HS-27A (cell line): ENCODE data around the gene SH3RF3.

Experiments used
- DNase-seq: peaks from one replicate; pipeline ENCODE4 v3.0.0-alpha.2; 2012; ENCODE audit warnings: low read depth, missing footprints

The SH3RF3 gene

DNA sequence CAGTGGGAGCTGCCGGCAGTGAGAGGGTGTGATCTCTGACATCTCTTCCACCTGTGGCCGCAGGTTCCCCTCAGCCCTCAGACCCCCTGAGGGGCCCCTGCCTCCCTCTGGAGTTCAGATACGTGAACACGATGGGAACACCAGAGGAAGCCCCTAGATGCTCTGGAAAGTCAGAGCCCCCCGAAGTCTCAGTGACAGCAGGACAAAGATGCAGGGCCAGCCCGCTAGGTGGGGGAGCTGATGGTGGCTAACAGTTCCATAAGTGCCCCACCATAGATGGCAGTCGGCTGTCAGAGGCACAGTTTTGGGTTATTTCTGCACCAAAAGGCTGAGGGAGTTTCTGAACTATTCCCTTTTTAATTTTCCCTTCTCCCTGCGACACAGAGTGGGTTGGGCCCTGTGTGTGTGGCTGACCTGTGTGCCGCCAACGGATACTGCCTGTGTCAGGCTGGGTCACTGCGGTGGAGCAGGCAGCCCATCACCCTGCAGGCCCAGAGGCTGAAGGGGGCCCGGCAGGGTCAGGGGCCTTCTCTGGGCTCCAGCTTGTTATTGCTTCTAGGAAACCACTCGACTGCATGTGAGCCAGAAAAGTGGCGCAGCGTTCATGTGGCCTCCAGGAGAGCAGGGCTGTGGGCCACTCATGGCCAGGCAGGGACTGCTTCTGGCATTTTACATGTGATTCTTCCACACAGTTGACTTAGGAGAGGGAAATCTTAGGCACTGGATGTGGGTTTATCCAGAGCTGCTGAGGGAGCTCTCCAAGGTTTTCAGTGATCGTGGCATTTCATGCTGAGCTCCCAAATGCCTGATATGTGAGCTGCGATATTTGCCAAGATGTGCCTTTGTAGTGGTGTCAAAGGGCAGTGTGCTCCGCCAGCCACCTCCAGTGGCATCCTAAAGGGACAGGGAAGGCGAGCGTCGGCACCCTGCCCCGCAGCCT, 225.1 kb downstream of the SH3RF3 start:
- no peak for DNase-seq

DNA sequence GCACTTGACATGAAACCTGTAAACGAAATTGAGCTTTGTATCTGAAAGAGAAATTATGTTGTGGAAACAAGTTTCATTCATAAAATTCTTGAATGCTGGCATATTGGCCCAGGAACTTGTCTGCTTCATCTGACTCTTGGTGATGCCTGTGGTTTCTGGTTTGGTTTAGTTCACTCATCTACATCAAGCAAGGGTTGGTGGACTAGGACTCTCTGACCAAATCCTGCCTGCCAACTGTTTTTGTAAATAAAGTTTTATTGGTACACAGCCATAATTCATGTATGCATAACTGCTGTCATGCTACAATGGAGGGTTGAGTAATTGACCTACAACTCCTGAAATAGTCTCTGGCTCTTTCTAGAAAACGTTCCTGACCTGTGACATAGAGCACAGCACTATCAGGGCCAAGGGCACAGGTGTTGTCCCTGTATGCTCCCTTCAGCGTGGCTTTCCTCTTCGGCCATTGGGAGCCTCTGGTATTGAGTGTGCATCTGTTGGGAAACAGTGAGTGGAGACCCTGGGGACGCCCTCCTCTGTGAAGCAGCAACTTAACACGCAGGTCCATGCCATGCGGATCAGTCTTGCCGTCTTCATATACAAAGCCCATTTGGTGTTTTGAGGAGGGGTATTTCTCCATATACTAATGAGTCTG, 226.3 kb downstream of the SH3RF3 start:
- no peak for DNase-seq

DNA sequence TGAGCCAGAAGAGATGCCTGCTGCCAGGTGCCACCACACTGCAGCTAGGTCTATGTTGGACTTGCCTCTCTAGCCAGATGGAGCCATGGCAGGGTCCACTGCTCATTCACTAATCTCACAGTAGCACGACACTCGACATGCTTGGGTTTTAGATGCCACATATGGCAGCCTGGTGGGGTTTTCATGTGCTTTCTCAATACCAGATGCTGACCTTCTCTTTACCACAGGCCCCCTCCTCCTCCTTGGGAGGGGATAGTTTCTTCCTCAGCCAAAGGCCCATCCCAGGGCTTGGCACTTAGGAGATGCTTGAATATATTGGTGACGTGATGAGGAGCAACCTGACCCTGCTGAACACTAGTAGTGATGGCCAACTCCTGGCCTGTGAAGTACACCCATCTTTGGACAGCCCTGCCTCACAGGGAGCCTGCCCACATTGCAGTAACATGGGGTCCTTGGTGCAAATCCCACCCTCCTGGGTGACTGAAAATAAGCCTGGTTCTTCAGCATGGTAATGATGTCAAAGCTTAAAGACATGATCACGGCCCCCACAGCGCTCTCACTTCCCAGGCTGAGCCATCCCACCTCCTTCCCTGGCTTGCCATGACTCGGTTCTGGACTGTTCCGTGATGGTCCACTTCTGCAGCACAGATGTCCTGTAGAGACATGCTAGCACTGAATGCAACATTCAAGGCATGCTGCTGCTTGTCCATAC, 227.5 kb downstream of the SH3RF3 start:
- DNase-seq: no peak

DNA sequence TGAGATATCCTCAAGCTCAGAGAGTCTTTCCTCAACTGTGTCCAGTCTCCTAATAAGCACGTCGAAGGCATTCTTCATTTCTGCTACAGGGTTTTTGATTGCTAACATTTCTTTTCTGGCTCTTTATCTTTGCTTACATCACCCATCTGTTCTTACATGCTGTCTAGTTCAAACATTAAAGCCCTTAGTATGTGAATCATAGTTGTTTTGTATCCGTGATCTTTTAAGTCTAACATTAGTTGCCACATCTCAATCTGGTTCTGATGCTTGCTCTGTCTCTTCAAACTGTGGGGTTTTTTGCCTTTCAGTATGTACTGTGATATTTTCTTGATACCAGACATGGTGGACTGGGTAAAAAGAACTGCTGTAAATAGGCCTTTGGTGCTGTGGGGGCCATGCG, 235.2 kb downstream of the SH3RF3 start:
- DNase-seq: no peak

DNA sequence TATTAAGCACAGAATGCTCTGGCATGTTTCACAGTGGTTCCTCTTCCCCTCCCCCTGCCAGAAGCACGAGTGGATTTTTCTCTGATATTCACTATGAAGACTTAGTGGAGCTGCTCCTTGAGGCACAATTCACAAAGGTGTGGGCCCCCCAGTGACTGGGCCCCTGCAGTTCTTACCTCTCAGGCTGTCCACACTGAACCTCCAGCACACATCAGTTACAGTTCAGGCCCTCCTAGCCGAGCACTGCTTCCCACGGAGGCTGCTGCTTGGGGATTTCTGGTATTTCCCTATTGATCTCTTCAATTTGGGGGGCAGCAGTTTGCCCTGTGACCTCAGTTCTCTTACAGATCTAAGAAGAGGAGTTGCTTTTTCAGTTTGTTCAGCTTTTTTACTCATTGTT, 236.1 kb downstream of the SH3RF3 start:
- no peak for DNase-seq

DNA sequence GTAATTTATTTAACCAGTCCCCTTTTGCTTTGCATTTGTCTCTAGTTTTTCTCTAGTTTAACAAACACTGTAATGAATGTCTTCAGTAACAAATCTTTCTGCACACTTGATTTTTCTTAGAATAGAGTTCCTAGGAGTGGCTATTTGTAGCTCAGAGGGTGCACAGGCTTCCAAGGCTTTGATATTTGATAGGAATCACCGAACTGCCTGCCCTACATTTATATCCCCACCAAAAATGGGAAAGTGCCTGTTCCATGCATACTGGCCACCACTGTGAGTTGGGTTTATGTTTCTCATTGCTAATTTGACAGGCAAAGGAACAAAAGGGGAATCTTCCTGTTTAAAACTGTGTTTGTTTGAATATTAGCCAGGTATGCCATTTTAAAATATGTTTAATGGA, 238.7 kb downstream of the SH3RF3 start:
- no peak for DNase-seq

DNA sequence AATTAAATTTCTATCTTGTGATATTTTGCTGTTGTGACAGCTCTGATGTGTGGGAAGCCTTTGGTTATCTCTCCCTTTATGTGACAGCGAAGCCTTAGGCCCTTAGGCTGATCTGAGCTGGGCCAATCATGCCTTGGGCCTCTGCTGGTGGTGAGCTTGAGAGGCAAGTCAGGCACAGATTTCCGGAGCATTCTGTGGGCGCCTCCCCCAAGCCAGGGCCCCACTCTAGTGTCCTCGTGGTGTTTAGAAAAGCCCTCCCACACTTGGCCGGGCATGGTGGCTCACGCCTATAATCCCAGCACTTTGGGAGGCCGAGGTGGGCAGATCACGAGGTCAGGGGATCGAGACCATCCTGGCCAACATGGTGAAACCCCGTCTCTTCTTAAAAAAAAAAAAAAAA, 239.8 kb downstream of the SH3RF3 start:
- no peak for DNase-seq

DNA sequence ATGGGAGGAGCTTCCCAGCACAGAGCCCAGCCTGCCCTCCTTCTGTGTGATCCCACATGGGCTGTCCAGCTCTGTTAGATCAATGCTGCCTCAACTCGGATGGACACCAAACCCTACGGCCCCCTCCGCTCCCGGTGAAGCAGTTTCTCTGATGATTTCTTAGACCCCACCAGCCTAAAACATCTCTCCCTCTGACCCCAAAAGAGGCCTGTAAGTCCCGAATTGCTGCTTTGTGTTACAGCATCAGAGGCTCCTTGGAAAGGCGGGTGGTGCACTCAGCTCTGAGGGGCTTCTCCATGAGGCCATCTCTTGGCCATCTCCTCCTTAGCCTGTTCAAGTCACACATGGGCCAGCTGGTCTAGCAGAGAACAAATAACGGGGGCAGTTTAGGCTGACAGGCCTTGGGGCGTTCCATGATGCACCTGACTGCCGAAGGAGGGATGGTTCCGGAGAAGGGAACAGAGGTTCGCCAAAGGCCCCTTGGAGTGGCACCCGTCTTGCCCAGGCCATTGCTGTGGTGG, 240.7 kb downstream of the SH3RF3 start:
- no peak for DNase-seq

DNA sequence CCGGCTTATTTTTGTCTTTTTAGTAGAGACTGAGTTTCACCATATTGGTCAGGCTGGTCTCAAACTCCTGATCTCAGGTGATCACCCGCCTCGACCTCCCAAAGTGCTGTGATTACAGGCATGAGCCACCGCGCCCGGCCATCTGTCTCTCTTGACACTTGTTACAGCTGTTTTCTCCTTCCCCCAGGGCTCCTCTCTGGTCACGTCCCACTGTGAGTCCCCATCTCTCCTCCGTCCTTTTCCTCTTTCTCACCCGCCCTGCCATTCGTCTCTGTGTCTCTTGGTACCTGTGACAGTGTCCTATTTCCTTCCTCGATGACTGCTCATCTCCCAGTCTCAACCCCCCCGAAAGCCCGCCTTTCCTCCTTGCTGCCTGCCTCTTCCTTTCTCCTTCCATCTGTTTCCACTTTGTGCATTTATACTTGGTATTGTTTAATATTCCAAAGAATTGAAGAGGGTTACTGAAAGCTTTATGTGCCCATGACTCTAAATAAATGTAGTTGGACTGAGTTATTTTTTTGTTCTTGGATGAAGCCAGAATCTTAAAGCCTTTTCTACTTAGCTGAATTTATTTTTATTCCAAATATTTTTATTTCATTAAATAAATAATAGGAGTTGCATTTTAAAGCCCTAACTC, 241.5 kb downstream of the SH3RF3 start:
- DNase-seq: no peak

DNA sequence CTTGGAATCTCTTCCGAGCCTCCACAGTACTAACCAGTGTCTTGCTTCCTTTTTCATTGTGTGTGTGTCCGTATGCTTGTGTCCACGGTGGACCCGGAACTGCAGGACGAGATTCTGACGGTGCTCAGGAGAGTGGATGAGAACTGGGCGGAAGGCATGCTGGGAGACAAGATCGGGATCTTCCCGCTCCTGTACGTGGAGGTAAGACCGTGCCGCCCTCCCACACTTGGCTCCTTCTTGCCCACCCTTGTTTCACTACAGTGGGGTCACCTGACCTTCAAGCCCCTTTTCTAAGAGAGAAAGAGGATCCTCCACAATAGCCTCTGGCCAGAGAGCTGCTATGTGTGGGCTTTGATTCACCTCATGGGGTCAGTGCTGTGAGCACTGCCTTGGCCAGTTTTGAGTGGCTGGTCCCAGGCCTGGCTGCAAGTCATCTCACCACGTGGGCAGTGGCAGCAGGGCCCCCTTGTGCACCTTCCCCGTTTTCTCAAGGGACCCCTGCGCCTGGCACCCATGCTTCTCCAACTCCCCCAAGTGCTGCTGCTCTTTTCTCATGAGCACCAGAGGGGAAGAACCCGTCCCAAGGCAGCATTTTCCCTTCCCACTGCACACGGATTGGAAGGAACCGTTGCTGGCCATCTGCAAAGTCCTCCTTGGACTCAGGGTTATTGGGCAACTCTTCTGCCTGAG, 242.6 kb downstream of the SH3RF3 start:
- DNase-seq: no peak

DNA sequence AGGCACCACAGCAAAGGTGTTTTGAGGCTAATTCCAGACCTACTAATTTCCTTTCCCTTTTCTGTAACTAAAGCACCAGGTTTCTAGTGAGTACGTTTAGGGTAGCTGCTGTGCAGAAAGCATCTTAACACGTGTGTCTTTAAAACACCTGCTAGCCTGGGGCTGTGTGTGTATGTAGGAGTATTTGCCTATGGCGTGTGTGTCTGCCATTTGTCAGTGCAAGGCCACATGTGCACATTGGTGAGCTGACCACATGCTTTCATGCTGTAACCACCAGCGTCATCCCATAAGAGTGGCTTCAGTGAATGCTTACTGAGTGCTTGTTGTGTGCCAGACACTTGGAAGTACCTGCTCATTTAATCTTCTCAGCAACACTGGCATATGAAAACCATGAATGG, 243.2 kb downstream of the SH3RF3 start:
- no peak for DNase-seq

DNA sequence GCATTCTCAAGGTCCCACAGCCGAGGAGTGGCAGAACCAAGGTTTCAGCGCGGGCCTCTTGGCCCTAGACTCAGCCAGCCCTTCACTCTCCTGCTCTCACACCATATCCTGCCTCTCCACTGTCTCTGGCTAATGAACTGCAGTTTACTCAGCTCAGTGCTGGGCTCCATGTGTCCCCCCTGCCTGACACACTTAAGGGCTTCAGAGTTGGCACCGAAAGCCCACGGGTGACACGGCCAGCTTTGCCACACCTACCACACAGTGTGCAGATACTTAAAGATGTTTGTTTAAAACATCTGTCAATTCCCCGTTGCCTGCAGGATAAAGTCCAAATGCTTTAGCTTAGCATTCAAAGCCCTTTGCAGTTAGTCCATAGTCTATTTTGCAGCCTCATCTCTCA, 243.6 kb downstream of the SH3RF3 start:
- no peak for DNase-seq

DNA sequence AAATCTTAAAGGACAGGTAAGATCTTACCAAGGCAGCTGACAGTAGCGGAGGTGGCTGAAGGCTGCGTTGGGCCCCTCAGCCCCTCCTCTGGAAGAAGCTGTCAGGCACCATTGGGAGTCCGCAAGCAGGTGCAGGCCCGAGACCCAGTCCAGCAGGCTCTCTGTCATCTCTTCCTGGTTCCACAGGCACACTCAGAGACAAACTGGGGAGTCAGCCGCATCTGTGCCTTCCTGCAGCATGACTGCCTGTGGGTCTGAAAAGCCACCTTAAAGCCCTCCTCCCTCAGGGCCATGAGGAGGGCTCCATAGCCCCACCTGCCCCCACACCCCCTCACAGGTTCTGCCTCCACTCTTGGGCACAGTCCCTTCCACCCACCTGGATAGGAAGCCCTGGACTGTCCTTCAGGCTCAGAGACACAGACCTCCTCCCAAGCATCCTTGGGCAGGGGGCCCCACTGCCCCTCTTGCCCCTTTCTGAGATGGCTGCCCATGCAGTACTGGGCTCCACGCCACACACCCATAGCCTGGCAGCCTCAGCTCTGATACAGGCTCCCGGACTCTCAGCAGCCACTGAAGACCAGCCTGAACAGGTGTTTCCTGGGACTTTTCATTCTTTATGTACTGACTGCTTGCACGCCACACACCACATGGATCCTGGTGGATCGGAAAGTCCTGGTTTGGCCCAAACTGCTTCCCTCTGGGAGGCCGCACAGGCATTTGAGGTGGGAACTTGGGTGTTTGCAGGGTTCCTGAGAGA, 245.0 kb downstream of the SH3RF3 start:
- no peak for DNase-seq

DNA sequence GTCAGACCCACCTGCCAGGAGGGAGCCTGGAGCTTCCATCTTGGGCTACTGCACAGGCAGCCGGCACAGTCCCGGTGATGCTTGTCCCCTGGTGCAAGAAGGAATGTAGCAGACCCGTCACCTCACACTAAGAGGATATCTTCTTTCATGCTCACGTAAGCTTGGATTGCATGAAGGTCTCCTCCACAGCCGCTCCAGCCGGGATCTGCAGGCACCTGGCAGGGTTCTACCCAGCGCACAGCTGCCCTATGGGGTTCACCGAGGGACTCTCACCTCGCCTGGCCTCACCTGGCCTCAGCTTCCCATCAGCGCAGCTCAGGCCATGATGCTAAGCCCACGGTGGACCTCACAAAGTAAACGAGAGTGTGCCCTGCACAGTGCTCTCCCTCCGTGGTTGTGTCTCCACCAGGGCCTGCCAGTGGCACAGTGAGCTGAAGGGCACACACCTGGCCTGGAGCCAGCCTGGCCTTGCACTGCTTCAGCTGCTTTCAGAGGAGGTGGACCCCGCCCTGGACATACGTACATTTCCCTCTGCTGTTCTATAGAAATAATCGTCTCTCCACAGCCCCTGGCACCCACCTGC, 245.6 kb downstream of the SH3RF3 start:
- DNase-seq: no peak

DNA sequence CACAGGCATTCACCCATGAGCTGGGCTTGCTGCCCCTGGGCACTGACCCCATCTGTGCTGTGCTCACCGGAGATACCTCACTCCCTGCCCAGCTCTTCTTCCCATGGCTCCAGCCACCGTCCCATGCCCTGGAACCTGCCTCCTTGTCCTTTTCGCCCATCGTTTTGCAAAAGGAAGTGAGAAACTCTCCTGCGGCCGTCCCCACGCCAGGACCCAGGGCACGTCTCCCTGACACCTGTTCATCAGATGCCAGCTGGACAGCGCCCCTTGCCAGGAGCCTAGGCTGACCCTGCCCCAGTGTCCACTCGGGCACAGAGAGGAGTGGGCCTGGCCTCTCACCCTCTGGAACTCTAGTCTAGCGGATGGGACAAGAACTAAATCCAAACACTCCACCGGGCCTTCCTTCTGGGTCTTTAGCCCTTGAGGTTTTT, 246.1 kb downstream of the SH3RF3 start:
- DNase-seq: no peak

DNA sequence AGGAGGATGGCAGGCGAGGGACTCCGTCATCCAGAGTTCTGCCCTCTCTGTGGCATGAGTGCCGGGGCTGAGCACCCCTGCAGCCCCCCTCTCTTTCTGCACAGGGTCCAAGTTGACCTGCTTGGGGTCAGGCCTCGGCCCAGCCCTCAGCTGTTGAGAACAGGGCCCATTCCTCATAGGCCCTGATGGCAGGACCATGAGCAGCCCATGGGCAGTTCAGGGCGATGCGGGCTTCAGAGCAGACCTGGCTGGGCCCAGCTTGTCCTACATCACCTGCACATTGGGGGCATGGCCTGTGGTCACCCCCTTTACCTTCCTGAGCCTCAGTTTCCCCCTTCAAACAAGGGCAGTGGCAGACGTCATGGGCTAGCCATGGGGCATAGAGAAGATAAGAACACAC, 246.7 kb downstream of the SH3RF3 start:
- no peak for DNase-seq

DNA sequence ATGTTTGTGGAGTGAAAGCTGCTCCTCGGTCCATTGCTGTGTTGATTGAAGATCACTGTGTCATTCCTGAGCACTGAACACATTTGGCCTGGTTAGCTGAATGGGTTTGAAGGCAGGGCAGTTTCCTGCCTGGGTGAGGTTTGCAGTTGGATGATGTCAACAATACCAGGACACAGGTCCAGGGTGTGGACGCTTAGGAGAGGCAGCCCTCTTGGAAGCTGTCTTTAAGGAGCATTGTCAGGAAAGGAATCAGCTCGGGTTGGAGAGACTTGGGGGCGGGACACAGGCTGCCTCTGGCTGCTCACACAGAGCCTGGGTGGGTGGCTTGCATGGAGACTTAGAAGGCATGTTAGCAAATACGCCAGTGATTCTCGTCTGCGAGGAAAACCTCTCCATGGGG, 247.1 kb downstream of the SH3RF3 start:
- DNase-seq: no peak

DNA sequence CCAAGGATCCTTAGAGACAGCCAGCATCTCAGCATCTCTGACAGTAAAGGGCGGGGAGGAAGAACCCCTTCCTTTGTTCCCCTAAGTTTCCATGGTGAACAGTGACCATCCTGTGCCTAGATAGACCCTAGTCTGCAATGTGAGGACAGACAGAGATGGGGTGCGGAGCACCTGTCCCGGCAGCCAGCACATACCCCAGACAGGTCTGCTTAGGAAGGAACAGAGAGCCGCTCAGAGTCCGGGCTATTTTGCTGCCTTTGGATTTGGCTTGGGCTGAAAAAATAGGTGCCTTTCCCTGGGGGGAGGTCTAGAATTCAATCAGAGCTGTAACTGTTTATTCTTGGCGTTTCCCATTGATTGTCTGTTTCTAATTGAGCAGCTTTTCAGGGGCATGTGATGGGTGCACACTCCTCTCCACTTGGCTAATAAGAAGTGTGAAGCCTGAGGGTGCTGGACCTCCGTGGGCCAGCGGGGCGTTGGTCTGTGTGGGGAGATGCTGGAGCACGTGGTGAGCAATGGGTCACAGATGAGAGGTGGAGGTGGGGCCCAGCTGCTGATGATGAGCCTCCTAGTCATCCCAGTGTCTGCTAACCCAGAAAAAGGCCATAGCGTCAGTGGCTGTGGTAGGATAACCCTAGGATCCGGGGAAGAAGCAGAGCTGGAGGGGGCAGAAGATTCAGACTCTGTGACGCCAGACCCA, 247.9 kb downstream of the SH3RF3 start:
- DNase-seq: no peak

DNA sequence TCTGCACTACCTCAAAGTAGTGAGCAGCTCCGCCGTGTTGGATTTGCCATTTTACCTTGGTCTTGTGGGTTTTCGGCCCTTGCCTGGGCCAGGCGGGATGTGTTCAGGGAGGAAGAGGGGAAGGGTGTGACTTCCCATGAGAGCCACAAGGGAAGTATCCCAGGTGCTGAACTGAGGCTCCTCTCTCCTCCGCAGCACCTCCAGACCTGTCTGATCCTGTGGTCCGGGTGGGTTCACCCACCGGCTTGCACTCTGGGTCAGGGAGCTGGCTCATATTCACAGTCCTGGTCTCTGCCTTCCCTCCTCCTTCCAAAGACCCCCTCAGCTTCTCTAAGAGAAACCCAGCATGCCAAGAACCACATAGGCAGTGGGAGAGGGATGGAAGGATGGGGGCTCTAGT, 249.0 kb downstream of the SH3RF3 start:
- DNase-seq: no peak

DNA sequence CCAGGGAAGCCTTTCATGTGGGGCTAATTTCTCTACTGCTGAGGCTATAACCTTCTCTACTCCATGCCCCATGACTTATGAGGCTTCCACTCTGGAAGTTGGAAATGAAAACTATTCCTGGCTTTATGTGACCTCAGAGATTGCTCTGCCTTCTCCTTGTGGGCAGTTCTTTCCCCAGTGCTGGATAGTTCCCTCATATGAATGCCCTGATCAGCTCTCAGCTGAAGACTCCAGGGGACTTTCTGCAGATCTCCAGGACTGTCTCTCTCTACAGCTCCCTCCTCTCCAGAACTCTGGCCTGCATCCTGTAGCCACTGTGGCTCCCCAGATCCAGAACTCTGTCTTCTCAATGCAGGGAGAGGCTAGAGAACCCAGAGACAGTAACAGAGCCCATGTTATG, 249.7 kb downstream of the SH3RF3 start:
- no peak for DNase-seq
